AG04450 (cell line): ENCODE results near the gene VCX3B. TPM values are rescaled to one million over a fixed set of nuclear protein-coding genes. Genes with fewer than 3 reads are reported as not detected.
"Not testable (repeated sequence)": the region's sequence is repeated elsewhere in the genome, so short reads cannot be mapped to it uniquely, and the experiment has no call there.

Experiments
- CTCF ChIA-PET: fragments of 300-600, 350-600 bp; formaldehyde crosslinking; extraction: SDS; loops from one replicate; lab custom pipeline; 2022; ENCODE audit warnings: antibody characterized with exemption, inconsistent platforms; lab: Charles Lee
- POLR2A ChIA-PET: fragments of 350-600 bp; formaldehyde crosslinking; extraction: SDS; loops from one replicate; lab custom pipeline; 2021; ENCODE audit warnings: antibody characterized with exemption, inconsistent platforms; lab: Yijun Ruan, JAX
- DNase-seq: peaks from one replicate; pipeline ENCODE4 v3.0.0-alpha.2; 2011; ENCODE audit warnings: low read depth, low spot score
- H3K27ac ChIP-seq: one replicate; pipeline ENCODE4 v1.5.1; 2012; ENCODE audit warnings: low read depth, low read length, control low read depth
- H3K27me3 ChIP-seq: one replicate; pipeline ENCODE4 v1.6.0; 2012; ENCODE audit warnings: low read length; ENCODE audit not compliant: control insufficient read depth, insufficient read depth
- H3K4me3 ChIP-seq: 2 replicates; pipeline ENCODE4 v1.5.1; 2011; ENCODE audit warnings: mild to moderate bottlenecking, low read depth, low read length, control low read depth
- H3K9me3 ChIP-seq: 2 replicates; pipeline ENCODE4 v1.5.1; 2012; ENCODE audit warnings: low read length; ENCODE audit not compliant: control insufficient read depth, insufficient read depth
- CTCF ChIP-seq: IDR thresholded peaks from 2 replicates; pipeline ENCODE4 v1.5.1; 2011; ENCODE audit warnings: low read depth, low read length, control low read depth, inconsistent platforms
- polyA plus RNA-seq: library from polyadenylated mRNA; depleted of rRNA; stranded (reverse); fragments of >200 nt; gene quantifications from 2 replicates; pipeline ENCODE4 v1.2.3, GENCODE V29; 2011

Gene VCX3B
- polyA plus RNA-seq, 1 experiment: not detected

- H3K4me3 ChIP-seq: no peak overlapping the region
- H3K9me3 ChIP-seq: no peaks in the 10 kb centered on the region
- H3K27me3 ChIP-seq: no peaks in the 10 kb centered on the region
- H3K27ac ChIP-seq: no peak overlapping the region
- CTCF ChIA-PET: no interaction called here
- TF ChIP-seq CTCF: no peak
- DNase-seq: no peak
- POLR2A ChIA-PET: no interaction called here
Measured at GRCh38 chrX:8433109-8434062, 31.2 kb upstream of the VCX3B start.

GRCh38 chrX:8447368-8447767 is 17.3 kb upstream of the VCX3B start:
- POLR2A ChIA-PET: no interaction called here
- DNase-seq: no peak
- no peak for TF ChIP-seq CTCF
- no peak overlapping the region for H3K27ac ChIP-seq
- H3K27me3 ChIP-seq: no peaks in the 10 kb centered on the region
- peaks cover 1% of the 10 kb centered on the region; the same call in 1 of the 2 replicates for H3K9me3 ChIP-seq
- H3K4me3 ChIP-seq: no peak overlapping the region
- CTCF ChIA-PET: no interaction called here

- POLR2A ChIA-PET, H3K9me3 ChIP-seq, H3K27ac ChIP-seq, H3K27me3 ChIP-seq, DNase-seq, CTCF ChIA-PET, H3K4me3 ChIP-seq: not testable (repeated sequence)
Measured at GRCh38 chrX:8452343-8452742, 12.3 kb upstream of the VCX3B start.

- Histone ChIP-seq H3K27me3 (no peaks in the 10 kb centered on the region), H3K9me3 (peaks cover 3% of the 10 kb centered on the region; the same call in 1 of the 2 replicates), H3K4me3 (no peak overlapping the region), H3K27ac (no peak overlapping the region)
- TF ChIP-seq CTCF: no peak
- ChIA-PET POLR2A (no interaction called here), CTCF (no interaction called here)
- no peak for DNase-seq
Measured at GRCh38 chrX:8453611-8454010, 11.0 kb upstream of the VCX3B start.

GRCh38 chrX:8455557-8455956 is 9.1 kb upstream of the VCX3B start:
- CTCF ChIA-PET: no interaction called here

More at GRCh38 chrX:8455557-8455956, 9.1 kb upstream of the VCX3B start:
- H3K27me3 ChIP-seq: no peaks in the 10 kb centered on the region
- H3K9me3 ChIP-seq: peaks cover 3% of the 10 kb centered on the region; the same call in 1 of the 2 replicates
- POLR2A ChIA-PET: no interaction called here
- no peak for DNase-seq
- H3K27ac ChIP-seq: no peak overlapping the region
- no peak overlapping the region for H3K4me3 ChIP-seq
- TF ChIP-seq CTCF: no peak
